GM19372 (cell line): ENCODE measurements around the gene TNK2.

Source experiments
- ATAC-seq: cut with Tn5 transposase; IDR thresholded peaks from one replicate; pipeline ENCODE4 v1.9.1; 2021; ENCODE audit warnings: mild to moderate bottlenecking, low read depth, moderate library complexity; ENCODE audit not compliant: unreplicated experiment

TNK2 gene

DNA sequence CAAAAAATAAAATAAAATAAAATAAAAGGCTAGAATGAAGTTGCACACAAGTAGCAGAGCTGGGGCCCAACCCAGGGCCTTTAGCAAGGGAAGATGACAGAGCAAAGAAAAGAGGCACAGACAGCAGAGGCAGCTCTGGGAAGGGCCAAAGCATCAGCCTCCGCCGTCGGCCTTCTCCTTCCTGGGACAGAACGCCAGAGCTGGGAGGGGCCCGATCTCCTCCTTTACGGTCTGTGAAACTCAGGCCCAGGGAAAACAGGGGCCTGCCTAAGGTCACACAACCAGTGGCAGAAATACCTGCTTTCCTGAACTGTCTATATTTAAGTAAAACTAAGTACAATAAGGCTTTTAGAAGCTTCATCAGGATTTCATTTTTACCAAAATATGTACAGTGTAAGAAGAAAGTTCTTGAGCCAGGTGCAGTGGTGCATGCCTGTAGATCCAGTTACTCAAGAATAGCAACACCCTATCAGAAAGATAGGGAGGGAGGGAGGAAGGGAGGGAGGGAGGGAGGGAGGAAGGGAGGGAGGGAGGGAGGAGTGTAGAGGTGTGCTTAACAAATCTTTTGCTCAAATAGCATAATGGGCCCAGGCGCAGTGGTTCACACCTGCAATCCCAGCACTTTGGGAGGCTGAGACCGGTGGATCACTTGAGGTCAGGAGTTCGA lies 53.6 kb downstream of the TNK2 start:
- ATAC-seq = no peak

DNA sequence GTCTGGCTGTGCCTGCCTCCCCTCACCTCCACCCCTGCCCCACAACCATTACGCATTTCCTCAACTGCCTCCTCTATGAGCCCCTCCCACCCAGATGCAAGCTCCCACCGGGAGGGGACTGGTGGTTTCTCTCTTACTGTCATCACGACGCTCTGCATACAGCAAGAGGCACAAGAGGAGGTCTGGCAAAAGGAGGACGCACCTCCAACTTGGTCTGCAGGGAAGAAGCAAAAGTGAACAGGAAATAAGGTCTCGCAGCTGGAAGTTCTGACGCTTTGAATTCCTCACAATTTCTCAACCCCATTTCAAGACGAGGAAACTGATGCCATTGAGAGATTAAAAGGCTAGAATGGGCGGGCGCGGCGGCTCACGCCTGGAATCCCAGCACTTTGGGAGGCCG lies 54.4 kb downstream of the TNK2 start:
- no peak for ATAC-seq

DNA sequence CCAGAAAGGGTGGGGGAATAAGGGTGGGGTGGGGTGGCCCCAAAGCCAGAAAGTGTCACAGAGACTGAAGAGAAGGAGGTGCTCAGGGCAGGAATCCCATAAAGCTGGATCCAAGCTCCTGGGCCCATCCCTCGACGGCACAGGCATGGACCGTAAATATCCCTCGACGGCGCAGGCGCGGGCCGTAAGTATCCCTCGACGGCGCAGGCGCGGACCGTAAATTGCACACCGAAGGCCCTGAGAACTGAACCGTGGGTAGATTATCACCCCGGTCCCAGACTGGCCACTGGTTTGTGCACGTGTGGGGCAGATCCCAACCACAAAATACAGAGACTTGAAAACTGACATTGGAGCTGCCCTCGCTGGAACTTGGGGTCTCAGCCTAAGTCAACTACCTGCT lies 55.3 kb downstream of the TNK2 start:
- no peak for ATAC-seq

DNA sequence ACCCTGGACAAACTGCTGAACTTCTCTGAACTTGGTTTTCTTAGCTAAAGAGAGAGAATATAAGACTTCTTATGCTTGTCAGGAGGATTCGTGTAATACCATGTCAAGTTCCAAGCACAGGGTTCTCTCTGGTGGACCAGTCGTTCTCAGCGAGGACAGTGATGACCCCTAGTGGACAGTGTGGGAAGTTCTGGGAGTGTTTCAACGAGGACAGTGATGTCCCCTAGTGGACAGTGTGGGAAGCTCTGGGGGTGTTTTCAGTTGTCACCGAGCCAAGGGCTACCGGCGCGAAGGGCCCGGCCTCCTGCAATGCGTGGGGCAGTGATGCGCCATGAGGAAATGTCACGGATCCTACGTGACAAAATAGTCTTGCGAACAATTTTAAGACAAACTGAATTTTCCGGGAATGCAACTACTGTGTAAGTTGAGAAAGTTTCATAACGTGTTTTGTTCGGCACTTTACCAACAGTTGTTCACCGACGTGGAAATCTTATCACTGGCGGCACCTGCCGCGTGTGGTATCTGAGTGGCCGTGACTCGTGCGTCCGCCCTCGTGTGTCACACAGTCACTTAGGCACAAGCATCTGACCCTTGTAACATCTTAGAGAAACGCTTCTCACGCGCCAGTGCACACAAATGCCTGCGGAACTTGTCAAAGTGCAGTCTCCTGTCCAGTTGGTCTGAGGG lies 57.4 kb downstream of the TNK2 start:
- peak; percentile 87 for ATAC-seq

DNA sequence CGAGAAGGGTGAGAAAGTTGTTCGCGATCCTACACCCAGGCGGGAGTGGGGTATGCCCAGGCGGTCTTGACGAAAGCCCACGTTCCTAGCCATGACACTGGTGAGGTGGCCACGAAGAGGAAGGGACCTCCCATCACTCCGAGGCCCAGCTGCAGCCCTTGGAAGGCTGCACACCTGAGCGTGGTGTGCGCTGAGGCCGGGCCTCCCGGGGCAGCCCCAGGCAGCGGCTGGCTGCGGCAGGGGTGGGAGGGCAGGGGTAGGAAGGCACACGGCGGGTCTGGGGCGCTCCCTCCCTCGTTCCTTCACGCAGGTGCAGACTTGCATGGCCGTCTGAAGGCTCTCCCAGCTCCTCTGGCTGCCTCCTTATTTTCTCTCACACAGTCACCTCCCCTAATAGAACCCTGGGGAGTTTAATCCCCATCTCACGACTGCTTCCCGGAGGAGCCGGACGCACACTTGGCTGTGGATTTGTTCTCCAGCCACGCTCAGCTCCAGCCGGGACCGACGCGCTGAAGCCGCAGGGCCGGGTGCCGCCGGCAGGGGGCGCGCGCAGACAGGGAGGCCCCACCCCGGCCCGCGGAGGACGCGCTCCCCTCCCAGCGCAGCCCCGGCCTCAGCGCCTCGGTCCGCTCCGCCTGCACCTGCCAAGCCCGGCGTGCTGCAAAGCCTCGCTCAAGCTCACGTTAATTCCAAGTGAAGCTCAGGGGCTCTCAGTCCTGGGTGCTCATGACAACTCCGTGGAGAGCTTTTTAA lies 58.9 kb downstream of the TNK2 start:
- ATAC-seq = no peak

DNA sequence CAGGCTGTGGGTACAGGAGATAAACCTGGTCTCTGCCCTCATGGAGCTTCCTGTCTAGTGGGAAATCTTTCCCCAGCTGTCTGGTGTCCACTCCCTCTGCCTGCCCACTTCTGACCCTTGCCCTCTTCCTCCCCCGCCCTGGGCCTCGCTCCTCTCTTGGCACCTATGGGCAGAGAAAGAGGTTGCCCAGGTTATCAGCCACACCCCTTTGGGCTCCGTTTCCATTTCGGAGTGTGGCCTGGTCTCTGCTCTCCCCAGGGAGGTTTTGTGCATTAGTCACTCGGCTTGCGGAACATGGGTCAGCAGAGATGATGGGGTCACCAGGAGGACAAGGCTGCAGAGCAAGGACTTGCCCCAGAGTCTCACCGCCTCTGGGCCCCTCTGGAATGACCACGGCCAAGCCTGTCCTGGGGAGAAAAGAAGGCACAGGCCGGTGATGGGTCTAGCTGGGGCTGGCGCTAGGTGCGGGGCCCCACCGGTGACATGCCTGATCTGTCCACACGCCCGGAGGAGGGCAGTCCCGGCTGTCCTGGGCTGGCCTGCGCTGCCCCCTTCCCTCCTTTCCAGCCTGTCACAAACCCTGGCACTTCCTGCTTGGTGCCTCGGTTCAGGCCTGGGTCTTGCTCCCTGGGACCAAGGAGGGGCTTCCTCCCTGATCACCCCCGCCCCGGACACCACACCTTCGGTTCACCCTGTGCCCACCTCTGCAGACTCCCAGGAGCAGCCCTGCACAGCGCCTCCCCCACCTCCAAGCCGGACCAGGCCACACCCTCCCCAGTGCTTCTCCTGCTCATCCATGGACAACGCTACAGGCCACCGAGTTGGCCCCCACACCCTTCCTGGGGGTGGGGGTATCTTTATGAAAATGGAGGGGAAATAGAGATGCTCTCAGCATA lies 61.0 kb downstream of the TNK2 start:
- ATAC-seq = no peak

DNA sequence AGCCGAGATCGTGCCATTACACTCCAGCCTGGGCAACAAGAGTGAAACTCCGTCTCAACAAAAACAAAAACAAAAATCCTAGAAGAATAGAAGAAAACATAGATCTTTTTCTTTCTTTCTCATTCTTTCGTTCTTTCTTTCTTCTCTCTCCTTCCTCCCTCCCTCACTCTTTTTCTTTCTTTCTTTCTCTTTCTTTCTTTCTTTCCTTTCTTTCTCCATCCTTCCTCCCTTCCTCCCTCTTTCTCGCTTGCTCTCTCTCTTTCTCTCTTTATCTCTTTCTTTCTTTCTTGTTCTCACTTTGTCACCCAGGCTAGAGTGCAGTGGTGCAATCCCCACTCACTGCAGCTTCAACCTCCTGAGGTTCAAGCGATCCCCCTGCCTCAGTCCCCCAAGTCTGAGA lies 62.9 kb downstream of the TNK2 start:
- ATAC-seq = no peak

DNA sequence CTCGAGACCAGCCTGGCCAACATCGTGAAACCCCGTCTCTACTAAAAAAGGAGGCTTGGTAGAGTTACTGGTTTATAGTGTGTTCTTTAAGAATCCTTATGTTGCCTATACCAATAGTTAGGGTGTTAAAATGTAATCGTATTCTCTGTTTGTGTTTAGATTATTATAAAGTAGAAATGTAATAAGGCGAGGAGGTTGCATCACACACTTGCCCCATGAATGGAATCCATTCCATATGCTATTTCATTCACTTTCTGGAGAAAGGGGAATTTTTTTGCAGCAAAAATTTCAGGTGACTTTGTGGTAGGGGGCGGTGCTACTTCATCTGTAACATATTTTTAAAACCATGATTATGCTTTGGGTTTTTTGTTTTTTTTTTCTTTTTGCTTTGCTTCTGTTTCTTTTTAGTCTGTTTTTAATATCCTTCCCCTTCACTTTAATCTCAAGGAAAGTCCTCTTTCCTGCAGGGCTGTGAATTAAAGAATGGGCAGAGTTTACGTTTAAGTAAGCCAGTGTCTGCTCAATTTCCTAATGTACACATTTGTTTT lies 63.6 kb downstream of the TNK2 start:
- no peak for ATAC-seq

DNA sequence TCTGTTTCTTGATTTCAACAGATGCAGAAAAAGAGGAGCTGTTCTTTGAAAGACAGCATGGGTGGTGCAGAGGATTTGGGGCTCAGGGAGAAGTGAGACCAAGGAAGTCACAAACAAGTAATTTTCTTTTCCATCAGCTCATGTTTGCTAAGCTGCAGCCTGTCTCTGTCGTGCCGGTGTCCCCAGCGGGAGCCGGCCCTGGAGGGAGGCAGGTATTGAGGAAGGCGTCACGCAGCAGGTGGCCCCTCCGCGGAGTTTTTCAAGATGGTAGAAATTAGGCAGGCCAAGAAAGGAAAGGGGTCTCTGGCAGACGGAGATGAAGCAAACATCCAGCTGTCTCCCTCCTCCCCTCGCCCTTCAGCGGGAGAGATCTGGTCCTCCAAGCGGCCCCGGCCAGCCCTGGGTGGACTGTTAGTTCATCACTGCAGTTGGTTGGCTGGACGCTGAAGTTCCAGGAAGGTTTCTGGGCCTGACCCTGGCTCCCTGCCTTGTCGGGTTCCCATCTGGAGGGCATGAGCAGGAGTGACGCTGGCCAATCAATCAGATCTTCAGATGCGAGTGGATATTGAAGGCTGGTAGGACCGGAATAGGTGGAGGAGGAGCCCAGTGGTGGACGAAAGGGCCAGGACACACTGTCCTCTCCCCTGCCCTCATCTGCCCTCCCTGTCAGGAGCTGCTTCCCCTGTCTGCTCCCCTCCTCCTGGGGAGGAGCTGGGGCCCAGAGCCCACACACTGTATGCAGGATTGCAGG lies 68.9 kb downstream of the TNK2 start:
- no peak for ATAC-seq

DNA sequence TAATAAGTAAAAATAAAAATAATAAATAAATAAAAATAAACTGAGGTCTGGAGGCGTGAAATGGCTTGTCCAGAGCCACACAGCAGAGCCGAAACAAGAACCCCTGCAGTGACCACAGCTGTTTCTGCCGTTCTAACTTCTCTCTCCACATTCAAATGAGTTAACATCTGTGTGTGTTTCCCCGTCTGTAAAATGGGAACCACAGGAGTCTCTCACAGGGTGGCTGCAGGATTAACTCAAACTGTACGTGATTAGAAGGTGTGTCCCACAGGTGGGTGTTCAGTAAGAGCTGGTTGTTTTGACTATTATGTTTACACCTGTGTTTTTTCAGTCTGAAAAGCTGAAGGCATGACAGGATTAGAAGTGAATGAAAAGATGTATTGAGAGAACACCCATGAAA lies 69.6 kb downstream of the TNK2 start:
- ATAC-seq = peak; percentile 88

DNA sequence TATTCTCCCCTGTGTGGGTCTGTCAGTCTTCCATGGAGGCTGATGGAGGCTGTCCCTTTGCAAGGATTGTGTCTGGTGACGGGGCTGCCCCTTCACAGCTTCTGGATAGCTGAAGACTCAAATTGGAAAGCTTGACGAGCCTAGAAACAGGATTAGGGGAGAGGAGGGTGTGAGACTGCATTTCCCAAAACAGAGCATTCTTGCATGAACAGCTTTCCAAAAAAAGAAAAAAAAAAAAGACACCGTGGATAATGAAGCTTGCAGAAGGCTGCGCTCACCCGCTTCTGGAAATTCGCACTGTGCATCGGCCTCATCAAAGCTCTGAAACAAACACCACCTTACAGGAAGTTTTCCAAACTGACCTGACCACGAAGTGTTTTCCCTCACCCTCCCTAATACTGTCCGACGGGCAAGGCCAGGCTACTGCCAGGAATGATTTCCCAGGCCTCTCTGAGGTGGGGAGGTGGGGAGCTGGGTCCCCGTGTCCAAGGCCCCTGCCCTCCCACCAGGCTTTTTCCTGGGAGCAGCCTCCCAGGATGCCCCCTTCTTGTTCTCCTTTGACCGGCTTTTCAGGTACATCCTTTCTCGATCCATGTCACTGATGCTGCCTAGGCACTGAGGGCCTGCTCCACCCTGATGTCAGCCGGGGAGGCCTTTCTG lies 71.7 kb downstream of the TNK2 start:
- no peak for ATAC-seq

DNA sequence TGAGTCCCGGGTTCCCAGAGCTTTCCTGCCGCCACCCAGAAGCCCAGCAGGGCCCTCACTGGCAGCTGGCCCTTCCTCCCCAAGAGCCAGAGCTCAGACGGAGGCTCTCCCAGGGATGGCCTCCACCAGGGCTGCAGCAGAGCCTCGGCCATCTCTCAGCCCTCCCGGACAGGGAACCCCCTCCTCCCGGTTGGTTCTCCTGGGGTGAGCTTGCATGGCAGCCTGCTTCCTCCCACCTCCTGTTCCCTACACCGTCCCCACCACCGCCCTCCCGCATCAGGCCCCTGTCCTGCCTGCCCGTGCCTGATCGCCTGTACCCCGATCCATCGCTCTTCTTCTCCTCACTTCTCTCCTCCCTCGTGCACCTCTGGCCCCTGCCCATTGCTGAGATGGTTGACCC lies 72.6 kb downstream of the TNK2 start:
- no peak for ATAC-seq

DNA sequence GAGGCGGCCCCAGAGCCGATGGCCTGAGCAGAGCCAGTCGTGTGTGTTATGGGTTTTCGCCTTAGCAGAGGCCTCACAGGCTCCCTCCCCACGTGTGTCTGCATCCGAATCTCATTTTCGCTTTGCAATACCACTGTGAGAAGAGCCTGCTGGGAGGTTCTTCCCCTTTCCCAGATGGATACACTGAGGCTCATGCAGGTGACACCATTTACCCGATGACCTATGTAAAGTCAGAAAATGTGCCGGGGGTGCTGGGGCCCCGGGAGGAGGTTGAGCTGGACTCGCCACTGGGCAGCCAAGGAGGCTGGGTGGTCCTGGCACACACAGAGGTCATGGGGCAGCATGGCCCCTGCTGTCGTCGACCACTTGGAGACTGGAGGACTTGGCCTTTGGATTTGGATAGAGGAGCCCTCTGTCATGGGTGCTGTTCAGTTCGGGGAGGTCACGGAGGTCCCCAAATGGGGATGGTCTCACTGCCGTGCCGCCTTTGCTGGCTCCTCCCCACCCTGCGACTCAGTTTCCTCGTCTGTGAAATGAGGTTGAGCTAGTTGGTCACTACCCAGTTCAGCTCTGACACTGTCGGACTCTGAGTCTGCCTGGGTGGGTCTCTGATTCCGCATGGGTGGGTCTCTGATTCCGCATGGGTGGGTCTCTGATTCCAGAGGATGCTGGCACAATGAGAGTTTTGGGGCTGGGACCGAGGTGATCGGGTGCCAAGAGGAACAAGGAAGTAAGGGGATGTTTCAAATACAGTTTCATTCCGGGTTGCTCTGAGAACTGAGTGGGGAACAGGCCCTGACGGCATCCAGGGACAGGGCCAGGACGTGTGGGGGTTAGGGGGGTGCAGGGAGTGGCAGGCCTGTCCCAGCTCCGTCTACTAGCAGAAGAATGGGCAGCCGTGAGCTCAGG lies 73.4 kb downstream of the TNK2 start:
- no peak for ATAC-seq

DNA sequence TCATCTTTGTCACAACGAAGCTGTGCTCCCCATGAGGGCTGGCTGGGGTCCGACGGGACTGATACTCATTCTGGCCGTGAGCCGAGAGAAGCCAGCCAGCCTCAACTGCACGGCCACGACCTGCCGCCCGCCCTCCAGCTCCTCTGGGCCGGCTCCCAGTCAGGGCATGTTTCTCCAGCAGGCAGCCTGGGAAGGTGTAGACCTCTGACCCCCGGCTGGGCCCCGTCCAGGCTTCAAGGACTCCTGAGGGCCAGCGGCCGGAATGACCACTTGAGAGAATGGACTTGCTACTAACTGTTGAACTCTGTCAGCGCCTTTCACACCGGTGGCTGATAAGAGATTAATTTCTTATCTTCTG lies 78.5 kb downstream of the TNK2 start:
- ATAC-seq = no peak

DNA sequence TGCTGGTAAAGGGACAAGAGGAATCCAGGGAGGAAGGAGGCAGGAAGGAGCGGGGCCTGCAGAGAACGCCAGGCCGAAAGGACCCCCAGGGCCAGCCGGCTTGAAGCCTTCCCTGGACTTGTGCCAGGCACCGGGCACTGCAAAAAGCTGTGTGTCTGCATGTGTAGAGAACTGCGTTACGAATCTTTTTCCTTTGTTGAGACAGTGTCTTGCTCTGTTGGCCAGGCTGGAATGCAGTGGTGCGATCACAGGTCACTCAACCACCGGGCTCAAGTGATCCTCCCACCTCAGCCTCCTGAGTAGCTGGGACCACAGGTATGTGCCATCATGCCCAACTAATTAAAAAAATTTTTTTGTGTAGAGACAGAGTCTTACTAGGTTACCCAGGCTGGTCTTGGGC lies 79.6 kb downstream of the TNK2 start:
- no peak for ATAC-seq

DNA sequence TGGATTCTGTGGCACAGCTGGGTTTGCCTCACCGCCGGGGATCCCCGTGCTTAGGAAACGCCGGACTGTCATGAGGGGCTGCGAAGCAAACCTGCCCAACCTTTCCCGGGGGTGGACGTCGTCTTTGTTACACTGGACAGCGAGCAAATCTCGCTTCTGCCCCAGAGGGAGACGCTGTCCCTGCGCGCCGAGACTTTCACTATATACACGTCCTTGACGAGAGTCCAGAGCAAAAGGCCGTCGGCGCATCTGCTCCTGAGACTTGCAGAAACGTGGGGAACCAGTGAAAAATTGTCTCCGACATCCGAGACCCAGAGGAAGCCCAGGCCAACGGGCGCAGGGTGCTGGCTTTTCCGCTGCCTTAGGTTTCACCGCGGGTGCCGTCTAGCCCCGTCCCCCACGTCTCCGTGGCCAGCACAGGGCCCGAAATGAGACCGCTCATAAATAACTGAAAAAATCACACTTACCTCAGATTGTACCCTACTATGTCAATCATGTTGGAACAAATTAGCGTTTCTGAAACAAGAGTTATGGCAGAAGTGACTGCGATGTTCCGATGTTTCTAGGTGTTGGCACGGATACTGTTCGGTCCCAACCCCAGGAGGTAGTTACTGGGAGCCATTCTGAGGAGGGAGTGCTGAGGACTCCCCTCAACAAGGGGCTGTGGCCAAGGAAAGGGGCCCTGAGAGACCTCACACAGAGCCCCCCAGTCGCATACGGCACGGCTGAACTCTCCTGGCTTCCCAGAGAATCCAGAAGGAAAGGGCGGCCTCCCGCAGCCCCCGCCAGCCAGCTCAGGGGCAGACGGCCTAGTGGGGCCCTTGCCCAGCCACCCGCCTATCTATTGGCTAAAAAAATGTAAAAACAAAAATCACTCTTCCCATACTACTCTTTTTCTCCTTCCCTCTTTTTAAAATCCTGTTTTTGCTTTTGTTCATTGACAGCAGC lies 82.2 kb downstream of the TNK2 start:
- ATAC-seq = no peak

DNA sequence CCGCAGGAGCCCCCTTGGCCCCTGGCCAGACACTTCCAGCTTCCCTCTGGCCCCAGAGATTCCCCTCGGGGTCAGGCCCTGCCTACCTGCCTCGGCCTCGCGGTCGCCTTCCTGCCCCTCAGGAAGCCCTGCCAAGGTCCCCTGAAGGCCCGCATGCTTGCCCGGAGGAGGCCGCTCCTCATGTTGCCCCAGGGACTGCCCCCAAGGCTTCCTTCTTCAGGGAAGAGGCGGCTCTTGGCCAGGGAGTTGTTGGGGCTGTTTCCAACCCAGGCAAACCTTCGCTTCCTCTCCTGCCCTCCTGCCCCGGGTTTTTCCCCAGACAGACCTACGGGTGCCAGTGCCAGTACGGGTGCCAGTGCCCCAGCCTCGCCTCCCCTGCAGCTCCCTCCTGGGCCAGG lies 83.2 kb downstream of the TNK2 start:
- ATAC-seq = no peak
